HAP-1 (cell line): ENCODE measurements around the gene QRICH1.

ENCODE experiments used
- DNase-seq, 2 experiments: peaks; one replicate each; pipeline ENCODE4 v3.0.0-alpha.2; 2016 to 2020; ENCODE audit warnings: low spot score in 2 of 2
- H3K27me3 ChIP-seq: fragments of 250-450 bp; sonication (Bioruptor Pico); 2 replicates; pipeline ENCODE4 v1.5.1; 2020; ENCODE audit warnings: low read depth, mild to moderate bottlenecking, moderate library complexity
- H3K36me3 ChIP-seq: fragments of 250-450 bp; sonication (Bioruptor Pico); replicated peaks from 2 replicates; pipeline ENCODE4 v1.5.1; 2020; ENCODE audit warnings: mild to moderate bottlenecking
- H3K4me1 ChIP-seq: fragments of 250-450 bp; sonication (Bioruptor Pico); 2 replicates; pipeline ENCODE4 v1.5.1; 2020; ENCODE audit warnings: mild to moderate bottlenecking
- H3K4me3 ChIP-seq: fragments of 250-450 bp; sonication (Bioruptor Pico); 2 replicates; pipeline ENCODE4 v1.5.1; 2020; ENCODE audit warnings: mild to moderate bottlenecking, moderate library complexity
- H3K9me3 ChIP-seq: fragments of 250-450 bp; sonication (Bioruptor Pico); 2 replicates; pipeline ENCODE4 v1.5.1; 2020; ENCODE audit warnings: mild to moderate bottlenecking, moderate library complexity
- in situ Hi-C: fragments of 300-500 bp; cut with MboI; formaldehyde crosslinking; loops from 3 replicates; pipeline ENCODE4 v1.14.3; 2020; ENCODE audit warnings: low sequenced_read_pairs, inconsistent platforms, mixed read lengths

The QRICH1 gene

DNA sequence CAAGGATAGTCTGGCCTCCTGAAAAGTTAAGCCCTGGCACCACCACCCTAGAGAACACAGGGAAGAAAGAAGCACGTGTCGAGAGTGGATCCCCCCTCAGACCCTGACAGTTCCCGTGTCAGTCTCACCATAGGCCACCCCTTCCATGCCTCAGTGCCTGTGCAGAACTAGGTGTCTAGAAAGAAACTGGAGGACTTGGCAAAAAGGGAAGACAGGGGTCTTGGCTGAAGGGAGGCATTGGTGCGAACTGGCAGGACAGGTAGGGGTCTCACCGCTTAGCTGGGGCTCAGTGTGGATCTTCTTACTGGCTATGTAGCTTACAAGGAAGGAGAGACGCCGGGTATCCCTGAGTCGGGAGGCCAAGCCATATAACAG, 10.2 kb upstream of the QRICH1 start:
- in situ Hi-C loops = no loop called here
- no peak for DNase-seq
- Histone ChIP-seq H3K36me3 (peaks cover 57% of the 10 kb centered on the region), H3K4me1 (peaks cover 17% of the 10 kb centered on the region), H3K4me3 (peak overlapping the region; percentile 71), H3K27me3 (no peaks in the 10 kb centered on the region), H3K9me3 (no peaks in the 10 kb centered on the region)

DNA sequence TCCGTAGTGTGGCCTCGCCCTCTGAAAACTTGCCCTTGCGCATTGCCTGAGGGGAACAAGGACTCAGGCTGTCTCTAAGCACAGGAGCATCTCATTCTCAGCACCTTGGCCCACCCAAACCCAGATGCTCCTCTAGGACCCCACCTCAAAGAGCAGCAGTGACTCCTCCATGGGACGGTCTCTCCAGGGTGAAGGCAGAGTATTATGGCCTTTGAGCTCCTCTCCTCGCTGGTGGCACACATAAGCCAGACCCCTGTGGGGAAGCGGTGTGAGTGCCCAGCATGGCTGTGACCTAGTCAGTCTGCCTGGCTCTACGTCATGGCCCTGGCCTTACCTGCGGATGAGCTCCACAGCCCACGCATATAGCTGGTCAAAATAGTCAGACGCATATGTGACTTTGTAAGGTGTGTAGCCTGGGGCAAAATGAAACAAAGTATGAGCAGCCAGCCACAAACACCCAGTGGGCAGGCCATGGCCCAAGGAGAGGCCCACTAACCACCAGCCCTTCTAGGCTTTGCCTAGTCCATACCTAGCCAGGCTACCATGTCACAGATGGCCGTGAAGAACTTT, 6.3 kb upstream of the QRICH1 start:
- peaks cover 66% of the 10 kb centered on the region for H3K36me3 ChIP-seq
- H3K27me3 ChIP-seq = no peaks in the 10 kb centered on the region
- H3K4me1 ChIP-seq = peaks cover 9% of the 10 kb centered on the region
- no peak for DNase-seq
- H3K4me3 ChIP-seq = no peak overlapping the region
- in situ Hi-C loops = no loop called here
- H3K9me3 ChIP-seq = no peaks in the 10 kb centered on the region

DNA sequence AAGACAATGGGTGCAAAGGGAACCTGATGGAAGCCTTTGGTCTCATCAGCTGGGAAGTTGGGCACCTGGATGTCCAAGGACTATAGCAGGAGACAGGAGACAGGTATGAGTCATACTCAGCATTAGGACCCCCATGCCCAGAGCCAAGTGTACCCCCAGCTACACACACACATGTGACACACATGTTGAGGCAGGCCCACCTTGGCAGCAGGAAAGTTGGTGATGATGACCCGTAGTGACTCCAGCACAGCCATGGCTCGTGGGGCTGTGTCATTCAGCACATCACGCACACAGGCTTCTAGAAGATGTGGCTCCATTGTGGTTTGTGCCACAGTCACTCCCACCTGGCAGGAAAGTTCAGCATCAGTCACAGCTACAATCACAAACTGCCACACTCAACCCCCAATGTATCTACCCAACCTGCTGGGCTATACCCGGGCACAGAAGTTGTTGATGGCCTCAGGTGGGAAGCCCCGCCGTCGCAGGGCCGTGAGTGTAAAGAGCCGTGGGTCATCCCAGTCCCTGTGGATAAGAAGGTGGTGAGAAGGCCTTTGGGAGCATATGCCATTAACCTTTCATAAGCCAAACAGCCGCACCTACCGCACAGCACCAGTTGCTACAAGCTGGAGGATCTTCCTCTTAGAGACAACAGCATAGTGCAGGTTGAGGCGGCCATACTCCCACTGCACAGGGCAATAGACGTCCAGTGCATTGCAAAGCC, 5.2 kb upstream of the QRICH1 start:
- H3K4me3 ChIP-seq = no peak overlapping the region
- DNase-seq = no peak
- peaks cover 12% of the 10 kb centered on the region for H3K4me1 ChIP-seq
- no peaks in the 10 kb centered on the region for H3K27me3 ChIP-seq
- in situ Hi-C loops = no loop called here
- peaks cover 66% of the 10 kb centered on the region for H3K36me3 ChIP-seq
- H3K9me3 ChIP-seq = no peaks in the 10 kb centered on the region

DNA sequence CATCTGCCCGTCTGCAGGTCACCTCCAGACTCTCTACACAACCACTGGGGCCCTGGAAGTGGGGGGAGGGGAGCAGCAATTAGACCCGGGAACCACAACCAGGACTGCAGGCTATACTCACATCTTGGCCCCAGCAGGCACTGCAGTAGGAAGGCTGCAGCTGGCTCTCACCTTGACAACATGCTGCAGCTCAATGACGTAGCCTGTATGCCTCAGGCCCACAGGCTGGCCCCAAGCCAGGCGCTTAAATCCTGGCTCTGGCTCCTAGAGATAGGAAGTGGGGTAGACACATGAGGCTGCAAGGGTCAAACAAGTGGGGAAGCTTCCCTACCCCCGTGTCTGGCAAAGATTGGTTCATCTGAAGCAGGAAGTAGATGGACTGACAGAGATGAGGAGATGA, 4.6 kb upstream of the QRICH1 start:
- in situ Hi-C loops = no loop called here
- no peaks in the 10 kb centered on the region for H3K9me3 ChIP-seq
- peaks cover 7% of the 10 kb centered on the region for H3K4me1 ChIP-seq
- no peaks in the 10 kb centered on the region for H3K27me3 ChIP-seq
- H3K36me3 ChIP-seq = peaks cover 67% of the 10 kb centered on the region
- no peak overlapping the region for H3K4me3 ChIP-seq
- DNase-seq = no peak

DNA sequence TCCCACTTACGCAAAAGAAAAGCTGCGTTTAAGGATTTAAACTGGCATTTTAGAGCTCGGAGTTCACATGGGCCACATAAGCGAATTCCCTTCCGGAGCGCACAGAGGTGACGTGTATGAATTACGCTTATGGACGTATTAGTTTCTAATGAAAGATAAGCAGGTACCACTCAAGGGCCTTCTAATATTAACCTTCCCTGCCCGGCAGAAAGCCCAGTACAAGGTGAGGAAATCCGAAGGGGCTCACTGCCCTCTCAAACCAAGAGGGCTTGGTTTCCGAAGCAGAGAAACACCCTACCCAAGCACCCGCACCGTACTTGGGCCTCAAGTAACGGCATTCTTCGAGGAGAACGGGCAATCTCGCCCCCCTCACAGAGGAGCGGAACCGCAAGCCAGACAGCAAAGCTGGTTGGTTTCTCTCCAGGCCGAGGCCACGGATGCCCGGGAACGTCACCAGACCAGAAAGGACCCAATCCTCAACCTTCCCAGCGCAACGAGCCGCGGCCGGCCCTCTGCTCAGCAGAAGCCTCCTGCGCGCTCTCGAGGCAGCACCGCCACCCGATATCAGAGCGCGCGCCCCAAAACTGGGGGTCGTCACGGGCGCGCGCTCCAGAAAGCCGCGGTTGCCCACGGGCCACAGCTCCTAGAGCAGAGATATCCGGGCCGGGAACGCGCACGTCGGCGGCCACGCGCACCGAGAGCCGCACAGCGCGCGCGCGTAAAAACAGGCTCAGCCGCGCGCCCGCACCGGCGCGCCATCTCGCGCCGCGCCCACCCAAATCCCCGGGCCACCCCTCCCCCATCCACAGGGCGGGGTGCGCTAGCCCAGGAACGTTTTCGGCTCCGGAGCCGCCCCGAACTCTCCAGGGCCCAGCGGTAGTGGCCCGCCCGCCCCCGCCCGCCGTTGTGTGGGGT, 676 bp downstream of the QRICH1 start:
- peaks cover 22% of the 10 kb centered on the region for H3K36me3 ChIP-seq

DNA sequence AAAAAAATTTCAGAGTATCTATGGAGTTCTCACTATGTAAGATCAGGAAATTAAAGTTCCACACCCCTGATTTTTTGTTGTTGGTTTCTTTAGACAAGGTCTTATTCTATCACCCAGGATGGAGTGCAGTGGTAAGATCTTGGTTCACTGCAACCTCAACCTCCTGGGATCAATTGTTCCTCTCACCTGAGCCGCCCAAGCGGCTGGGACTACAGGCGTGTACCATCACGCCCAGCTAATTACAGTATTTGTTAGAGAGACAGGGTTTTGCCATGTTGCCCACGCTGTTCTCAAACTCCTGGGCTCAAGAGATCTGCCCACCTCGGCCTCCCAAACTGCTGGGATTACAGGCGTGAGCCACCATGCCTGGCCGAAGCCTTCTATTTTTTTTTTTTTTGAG, 12.4 kb downstream of the QRICH1 start:
- Histone ChIP-seq H3K4me3 (no peak overlapping the region), H3K27me3 (no peaks in the 10 kb centered on the region), H3K9me3 (no peaks in the 10 kb centered on the region), H3K36me3 (peaks cover 20% of the 10 kb centered on the region), H3K4me1 (peaks cover 6% of the 10 kb centered on the region; the same call in 1 of the 2 replicates)
- in situ Hi-C loops = no loop called here
- DNase-seq = no peak

More for the DNA sequence above, 676 bp downstream of the QRICH1 start:
- no peaks in the 10 kb centered on the region for H3K27me3 ChIP-seq
- H3K4me3 ChIP-seq = peak overlapping the region; percentile 93
- no peaks in the 10 kb centered on the region for H3K9me3 ChIP-seq
- peak; percentile 50 to 85 for DNase-seq
- H3K4me1 ChIP-seq = peaks cover 8% of the 10 kb centered on the region
- in situ Hi-C loops = no loop called here

DNA sequence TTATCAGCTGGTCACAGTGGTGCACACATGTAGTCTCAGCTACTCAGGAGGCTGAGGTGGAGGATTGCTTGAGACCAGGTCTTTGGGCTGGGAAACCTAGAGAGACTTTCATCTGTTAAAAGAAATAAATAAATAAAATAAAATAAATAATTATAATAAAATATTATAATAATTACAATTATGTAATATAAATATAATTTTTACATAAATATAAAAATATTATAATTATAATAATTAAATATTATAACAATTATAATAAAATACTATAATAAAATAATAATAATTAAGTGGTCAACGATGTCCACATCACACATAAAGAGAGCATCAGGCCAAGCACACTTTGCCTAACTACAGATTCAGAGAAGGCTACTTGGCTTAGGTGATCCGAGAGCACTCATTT, 14.6 kb downstream of the QRICH1 start:
- Histone ChIP-seq H3K4me1 (peaks cover 6% of the 10 kb centered on the region; the same call in 1 of the 2 replicates), H3K4me3 (no peak overlapping the region), H3K27me3 (no peaks in the 10 kb centered on the region), H3K9me3 (no peaks in the 10 kb centered on the region), H3K36me3 (peaks cover 39% of the 10 kb centered on the region)
- no peak for DNase-seq
- in situ Hi-C loops = no loop called here

DNA sequence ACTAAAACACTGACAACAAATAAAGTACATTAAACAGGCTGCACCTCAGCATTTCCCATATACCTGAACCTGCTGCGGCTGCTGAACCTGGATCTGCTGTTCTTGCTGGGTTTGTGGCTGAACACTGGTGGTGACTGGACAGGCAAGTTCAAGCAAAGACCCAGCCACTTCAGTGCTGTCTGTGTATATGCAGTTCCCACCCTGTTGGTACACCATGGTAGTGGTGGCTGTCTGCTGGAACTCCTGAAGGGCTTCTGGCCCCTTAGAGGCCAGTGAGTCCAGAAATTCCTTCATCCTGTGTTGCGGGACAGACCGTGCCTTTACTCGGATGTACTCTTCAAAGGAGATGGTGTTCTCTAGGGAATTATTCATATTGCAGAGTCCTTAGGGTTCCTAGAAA, 17.2 kb downstream of the QRICH1 start:
- Histone ChIP-seq H3K9me3 (no peaks in the 10 kb centered on the region), H3K36me3 (peaks cover 59% of the 10 kb centered on the region), H3K4me1 (peaks cover 6% of the 10 kb centered on the region; the same call in 1 of the 2 replicates), H3K27me3 (no peaks in the 10 kb centered on the region), H3K4me3 (no peak overlapping the region)
- DNase-seq = no peak
- in situ Hi-C loops = no loop called here

DNA sequence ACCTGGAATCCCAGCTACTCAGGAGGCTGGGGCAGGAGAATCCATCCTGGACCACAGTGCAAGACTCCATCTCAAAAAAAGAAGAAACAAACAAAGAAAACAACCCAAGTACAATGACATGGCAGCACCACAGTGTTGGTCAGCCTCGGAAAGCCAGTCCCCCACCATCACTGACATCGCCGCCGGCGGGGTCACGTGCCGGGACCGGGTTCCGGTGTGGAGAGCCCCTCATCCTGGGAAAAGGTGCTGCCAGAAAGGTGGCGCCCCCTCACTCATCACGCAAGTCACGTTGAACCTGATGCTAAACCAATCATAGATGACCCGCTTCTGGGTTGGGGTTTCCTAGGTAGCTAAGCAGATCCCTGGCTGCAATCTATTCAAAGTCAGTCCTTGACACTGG, 17.8 kb downstream of the QRICH1 start:
- H3K36me3 ChIP-seq = peaks cover 64% of the 10 kb centered on the region
- no peaks in the 10 kb centered on the region for H3K27me3 ChIP-seq
- H3K4me3 ChIP-seq = no peak overlapping the region
- DNase-seq = no peak
- no peaks in the 10 kb centered on the region for H3K9me3 ChIP-seq
- peaks cover 6% of the 10 kb centered on the region; the same call in 1 of the 2 replicates for H3K4me1 ChIP-seq
- in situ Hi-C loops = no loop called here

DNA sequence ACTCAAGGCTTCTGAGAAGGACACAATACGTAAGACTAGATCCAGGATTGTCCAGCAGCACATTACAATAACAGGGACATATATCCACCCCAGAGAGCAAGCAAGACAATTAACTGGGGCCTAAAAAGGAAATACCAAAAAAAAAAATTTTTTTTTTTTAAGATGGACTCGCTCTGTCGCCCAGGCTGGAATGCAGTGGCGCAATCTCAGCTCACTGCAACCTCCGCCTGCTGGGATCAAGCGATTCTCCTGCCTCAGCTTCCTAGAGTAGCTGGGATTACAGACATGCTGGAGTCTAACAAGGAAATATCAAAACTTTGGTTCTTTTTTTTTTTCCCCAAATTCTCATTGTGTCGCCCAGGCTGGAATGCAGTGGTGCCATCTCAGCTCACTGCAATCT, 35.9 kb downstream of the QRICH1 start:
- DNase-seq = no peak
- Histone ChIP-seq H3K4me3 (no peak overlapping the region), H3K4me1 (no peaks in the 10 kb centered on the region), H3K27me3 (no peaks in the 10 kb centered on the region), H3K36me3 (peaks cover 67% of the 10 kb centered on the region), H3K9me3 (no peaks in the 10 kb centered on the region)
- in situ Hi-C loops = no loop called here

DNA sequence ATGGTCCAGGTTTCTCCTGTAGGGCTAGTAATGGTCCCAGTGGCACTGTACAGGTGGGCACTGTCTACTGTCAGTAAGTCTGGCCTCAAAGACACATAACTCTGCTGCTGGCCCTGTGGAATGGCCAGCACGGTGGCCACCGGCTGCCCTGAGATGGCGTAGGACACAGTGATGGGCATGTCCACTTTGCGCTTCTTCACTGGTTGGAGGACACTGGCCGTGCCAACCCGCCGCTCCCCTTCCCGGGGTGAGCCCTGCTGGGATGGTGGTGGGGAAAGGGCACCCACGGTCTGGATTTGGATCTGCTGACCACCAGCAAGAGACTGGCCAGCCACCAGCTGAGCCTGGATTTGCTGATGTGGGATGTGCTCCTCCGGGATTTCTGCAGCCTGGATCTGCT, 36.6 kb downstream of the QRICH1 start:
- Histone ChIP-seq H3K36me3 (peaks cover 70% of the 10 kb centered on the region), H3K9me3 (no peaks in the 10 kb centered on the region), H3K27me3 (no peaks in the 10 kb centered on the region), H3K4me3 (no peak overlapping the region), H3K4me1 (no peaks in the 10 kb centered on the region)
- in situ Hi-C loops = no loop called here
- no peak for DNase-seq

DNA sequence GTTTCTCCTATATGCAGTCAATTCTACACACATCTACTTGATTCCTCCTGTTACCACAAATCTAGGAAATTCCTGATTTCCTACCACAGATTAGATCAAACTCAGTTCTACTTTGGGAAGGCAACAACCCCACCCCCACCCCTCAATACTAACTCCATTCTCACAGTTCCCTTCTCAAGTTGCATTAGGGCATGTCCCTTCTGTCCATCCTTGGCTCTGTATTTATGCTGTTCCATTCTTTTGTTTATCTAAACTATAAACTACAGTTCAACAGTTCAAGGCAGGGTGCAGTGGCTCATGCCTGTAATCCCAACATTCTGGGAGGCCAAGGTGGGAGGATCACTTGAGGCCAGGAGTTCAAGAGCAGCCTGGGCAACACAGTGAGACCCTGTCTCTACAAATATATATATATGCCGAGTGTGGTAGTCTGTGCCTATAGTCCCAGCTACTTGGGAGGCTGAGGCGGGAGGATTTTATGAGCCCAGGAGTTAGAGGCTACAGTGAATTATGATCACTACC, 39.5 kb downstream of the QRICH1 start:
- in situ Hi-C loops = no loop called here
- H3K9me3 ChIP-seq = no peaks in the 10 kb centered on the region
- no peaks in the 10 kb centered on the region for H3K27me3 ChIP-seq
- H3K36me3 ChIP-seq = peaks cover 70% of the 10 kb centered on the region
- no peak overlapping the region for H3K4me3 ChIP-seq
- H3K4me1 ChIP-seq = no peaks in the 10 kb centered on the region
- no peak for DNase-seq

DNA sequence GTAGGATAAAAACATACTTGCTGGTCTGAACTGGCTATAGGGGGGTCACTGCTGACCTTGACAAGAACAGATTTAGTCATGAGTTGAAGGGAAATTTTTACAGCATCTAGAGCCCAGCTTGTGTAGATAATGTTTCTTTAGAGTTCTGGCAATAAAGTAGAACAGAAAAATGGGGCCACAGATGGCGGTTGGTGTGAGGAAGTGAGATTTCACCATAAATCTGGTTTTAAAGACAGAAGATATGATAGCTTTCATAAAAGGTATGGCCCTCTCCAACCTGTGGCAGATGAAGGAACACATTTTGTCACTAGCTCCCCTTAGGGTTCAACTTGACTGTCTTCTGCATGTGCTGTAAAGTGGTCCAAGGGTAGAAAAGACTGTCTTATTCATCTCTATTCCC, 40.3 kb downstream of the QRICH1 start:
- Histone ChIP-seq H3K9me3 (no peaks in the 10 kb centered on the region), H3K27me3 (no peaks in the 10 kb centered on the region), H3K4me3 (no peak overlapping the region), H3K4me1 (no peaks in the 10 kb centered on the region), H3K36me3 (peaks cover 70% of the 10 kb centered on the region)
- DNase-seq = no peak
- in situ Hi-C loops = no loop called here

DNA sequence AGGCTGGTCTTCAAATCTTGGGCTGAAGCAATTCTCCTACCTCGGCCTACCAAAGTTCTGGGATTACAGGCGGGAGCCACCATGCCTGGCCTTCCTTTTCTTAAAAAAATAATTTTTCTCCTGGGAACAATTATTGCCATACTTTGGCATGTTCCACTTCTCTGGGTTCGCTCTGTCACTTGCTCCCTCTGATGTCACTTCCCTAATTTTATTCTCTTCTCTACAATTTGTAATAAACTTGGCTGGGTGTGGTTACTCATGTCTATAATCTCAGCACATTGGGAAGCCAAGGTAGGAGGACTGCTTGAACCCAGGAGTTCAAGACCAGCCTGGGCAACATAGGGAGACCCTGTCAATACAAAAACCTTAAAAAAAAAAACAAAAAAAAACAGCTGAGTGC, 58.6 kb downstream of the QRICH1 start:
- Histone ChIP-seq H3K4me3 (no peak overlapping the region), H3K4me1 (no peaks in the 10 kb centered on the region), H3K9me3 (no peaks in the 10 kb centered on the region), H3K36me3 (peaks cover 60% of the 10 kb centered on the region), H3K27me3 (no peaks in the 10 kb centered on the region)
- in situ Hi-C loops = no loop called here
- DNase-seq = no peak
